Glutamatergic neuron (in vitro differentiated cells): ENCODE measurements around the gene EIPR1. TPM values are rescaled to one million over a fixed set of nuclear protein-coding genes. Genes with fewer than 3 reads are reported as not detected.
"Not testable (repeated sequence)": the region's sequence is repeated elsewhere in the genome, so short reads cannot be mapped to it uniquely, and the experiment has no call there.

Source experiments
- DNase-seq: peaks from one replicate; pipeline ENCODE4 v3.0.0; 2022
- H3K27ac Mint-ChIP-seq: one replicate; pipeline ENCODE4 v1.8.0; 2020; ENCODE audit warnings: mild to moderate bottlenecking, mixed read lengths, inconsistent platforms; ENCODE audit not compliant: unreplicated experiment
- H3K27me3 Mint-ChIP-seq: one replicate; pipeline ENCODE4 v1.8.0; 2020; ENCODE audit warnings: mild to moderate bottlenecking, moderate library complexity, mixed read lengths, inconsistent platforms; ENCODE audit not compliant: unreplicated experiment
- H3K36me3 Mint-ChIP-seq: one replicate; pipeline ENCODE4 v1.8.0; 2020; ENCODE audit warnings: mild to moderate bottlenecking, mixed read lengths, inconsistent platforms; ENCODE audit not compliant: unreplicated experiment
- H3K4me1 Mint-ChIP-seq: one replicate; pipeline ENCODE4 v1.8.0; 2020; ENCODE audit warnings: mild to moderate bottlenecking, low read depth, mixed read lengths, inconsistent platforms; ENCODE audit not compliant: unreplicated experiment
- H3K4me3 Mint-ChIP-seq: one replicate; pipeline ENCODE4 v1.8.0; 2020; ENCODE audit warnings: mild to moderate bottlenecking, mixed read lengths, inconsistent platforms; ENCODE audit not compliant: unreplicated experiment
- H3K9me3 Mint-ChIP-seq: one replicate; pipeline ENCODE4 v1.8.0; 2020; ENCODE audit warnings: mild to moderate bottlenecking, moderate library complexity, mixed read lengths, inconsistent platforms; ENCODE audit not compliant: unreplicated experiment
- CTCF ChIP-seq: fragments of 200-600 bp; sonication (generic); IDR thresholded peaks from one replicate; pipeline ENCODE4 v1.5.0; 2021; ENCODE audit not compliant: partially characterized antibody, unreplicated experiment
- total RNA-seq: library from RNA; stranded (reverse); fragmentation: NEBNext Ultra II Directional; extraction: Animal tissue kit (Norgen Biotek cat#: 25700); gene quantifications from one replicate; pipeline ENCODE4 v1.2.1, GENCODE V29; 2021; ENCODE audit not compliant: unreplicated experiment

EIPR1 gene
- total RNA-seq, 1 donor from 2014 or later: 43.8 TPM

DNA sequence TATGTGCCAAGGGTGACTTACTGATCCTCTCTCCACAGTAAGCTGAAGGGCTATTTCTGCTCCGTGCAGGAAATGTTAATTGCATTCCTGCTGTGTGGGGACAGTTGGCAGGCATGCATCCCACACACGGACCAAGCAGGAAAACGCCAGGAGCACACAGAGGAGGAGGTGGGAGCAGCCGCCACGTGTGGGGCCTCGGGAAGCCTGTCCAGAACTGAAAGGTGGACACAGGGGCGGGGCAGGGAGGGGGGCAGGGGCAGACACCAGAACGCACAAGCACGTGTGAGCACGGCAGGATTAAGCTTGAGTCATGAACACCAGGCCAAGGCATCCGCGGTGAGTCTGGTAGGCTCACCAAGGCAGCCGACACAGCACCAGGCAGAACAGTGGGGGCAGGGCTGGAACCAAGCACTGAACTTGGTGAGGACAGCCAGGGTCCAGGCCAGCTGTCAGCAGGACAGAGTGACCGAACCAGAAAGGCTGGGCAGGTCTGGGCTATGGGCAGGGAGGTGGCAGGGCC, 177.1 kb downstream of the EIPR1 start:
- peaks cover 9% of the 10 kb centered on the region for H3K9me3 Mint-ChIP-seq

DNA sequence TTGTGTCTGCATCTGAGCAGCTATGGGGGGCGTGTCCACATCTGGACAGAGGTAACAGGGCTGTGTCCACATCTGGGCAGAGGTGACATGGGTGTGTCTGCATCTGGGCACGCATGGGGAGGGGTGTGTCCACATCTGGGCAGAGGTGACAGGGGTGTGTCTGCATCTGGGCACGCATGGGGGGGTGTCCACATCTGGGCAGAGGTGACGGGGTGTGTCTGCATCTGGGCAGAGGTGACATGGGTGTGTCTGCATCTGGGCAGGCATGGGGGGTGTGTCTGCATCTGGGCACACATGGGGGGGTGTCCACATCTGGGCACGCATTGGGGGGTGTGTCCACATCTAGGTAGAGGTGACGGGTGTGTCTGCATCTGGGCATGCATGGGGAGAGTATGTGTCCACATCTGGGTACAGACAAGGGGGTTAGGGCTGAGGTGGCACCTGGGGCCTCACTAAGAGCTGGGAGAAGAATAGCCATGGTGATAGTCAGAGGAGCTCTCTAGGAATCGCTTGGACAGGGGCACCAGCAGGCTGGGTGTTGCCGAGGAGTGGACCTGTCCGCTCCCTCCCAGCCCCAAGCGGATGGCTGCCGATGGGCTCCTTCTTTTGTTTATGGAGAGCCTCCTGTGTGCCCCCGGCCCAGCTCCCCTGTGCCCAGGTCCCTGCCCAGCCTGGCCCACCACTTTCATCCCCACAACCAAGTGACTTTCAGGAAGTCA, 177.8 kb downstream of the EIPR1 start:
- H3K9me3 Mint-ChIP-seq: peaks cover 9% of the 10 kb centered on the region

More for the DNA sequence above, 177.1 kb downstream of the EIPR1 start:
- Mint-ChIP-seq H3K36me3 (peaks cover 4% of the 10 kb centered on the region), H3K27me3 (peaks cover 14% of the 10 kb centered on the region), H3K4me3 (no peak overlapping the region), H3K27ac (peak overlapping the region; percentile 28), H3K4me1 (peaks cover 20% of the 10 kb centered on the region)
- no peak for DNase-seq
- no peak for TF ChIP-seq CTCF

GRCh38 chr2:3198671-3199192, 178.9 kb downstream of the EIPR1 start:
- peaks cover 24% of the 10 kb centered on the region for H3K4me1 Mint-ChIP-seq
- not testable (repeated sequence) for H3K9me3 Mint-ChIP-seq, H3K36me3 Mint-ChIP-seq, H3K27ac Mint-ChIP-seq, H3K27me3 Mint-ChIP-seq, H3K4me3 Mint-ChIP-seq, DNase-seq

More for the DNA sequence above, 177.8 kb downstream of the EIPR1 start:
- Mint-ChIP-seq H3K36me3 (peaks cover 4% of the 10 kb centered on the region), H3K27ac (no peak overlapping the region), H3K4me1 (peaks cover 20% of the 10 kb centered on the region), H3K27me3 (peaks cover 14% of the 10 kb centered on the region), H3K4me3 (no peak overlapping the region)
- DNase-seq: no peak
- TF ChIP-seq CTCF: no peak

DNA sequence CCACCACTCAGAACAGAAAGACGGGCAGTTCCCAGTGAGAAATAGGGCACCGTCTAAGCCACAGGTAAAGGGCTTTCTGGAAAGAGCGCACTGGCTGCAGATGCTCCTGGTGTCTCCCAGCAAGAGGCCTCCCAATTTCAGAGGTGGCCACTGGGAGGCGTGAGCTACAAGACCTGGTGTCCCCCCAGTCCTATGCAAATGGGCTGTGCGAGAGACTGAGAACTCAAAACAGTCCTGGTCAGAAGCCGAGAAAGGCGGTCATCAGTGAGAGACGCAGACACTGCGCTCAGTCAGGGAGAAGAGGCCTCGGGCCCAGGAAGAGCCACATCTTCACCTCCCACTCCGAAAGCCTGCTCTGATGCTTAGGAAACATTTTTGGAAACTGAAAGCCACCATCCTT, 179.5 kb downstream of the EIPR1 start:
- Mint-ChIP-seq H3K27me3 (peaks cover 10% of the 10 kb centered on the region), H3K9me3 (peaks cover 8% of the 10 kb centered on the region), H3K4me1 (peaks cover 22% of the 10 kb centered on the region), H3K27ac (peak overlapping the region; percentile 22), H3K4me3 (no peak overlapping the region), H3K36me3 (peaks cover 2% of the 10 kb centered on the region)
- DNase-seq: no peak
- TF ChIP-seq CTCF: peak; percentile 23

GRCh38 chr2:3197308-3197707, 180.3 kb downstream of the EIPR1 start:
- Mint-ChIP-seq H3K9me3 (peaks cover 6% of the 10 kb centered on the region), H3K4me1 (peaks cover 22% of the 10 kb centered on the region), H3K36me3 (no peaks in the 10 kb centered on the region), H3K27ac (no peak overlapping the region), H3K4me3 (no peak overlapping the region), H3K27me3 (peaks cover 10% of the 10 kb centered on the region)
- no peak for TF ChIP-seq CTCF
- no peak for DNase-seq
